HepG2 (cell line): ENCODE data around the gene MPPE1. TPM values are rescaled to one million over a fixed set of nuclear protein-coding genes. Genes with fewer than 3 reads are reported as not detected.

Experiments
- ATF7-NPFF ChIP-seq: sonication (generic); formaldehyde crosslinking; IDR thresholded peaks from 2 replicates; pipeline ENCODE4 v1.8.1; 2023; ENCODE audit warnings: mild to moderate bottlenecking, low read depth, missing genetic modification reagents, moderate library complexity
- CBX5 ChIP-seq: sonication (generic); formaldehyde crosslinking; IDR thresholded peaks from 2 replicates; pipeline ENCODE4 v1.4.0; 2020; ENCODE audit warnings: missing genetic modification reagents, borderline replicate concordance
- CEBPG ChIP-seq: IDR thresholded peaks from 2 replicates; pipeline ENCODE4 v1.6.1; 2016
- CREM ChIP-seq, 2 experiments: sonication (generic) in 1 of 2; formaldehyde crosslinking in 1 of 2; IDR thresholded peaks; 2 replicates each; pipeline versions ENCODE4 v1.4.0 to v1.6.1; 2016 to 2020; ENCODE audit warnings: antibody characterized with exemption in 1 of 2, mild to moderate bottlenecking in 1 of 2, missing genetic modification reagents in 1 of 2
- HDAC2 ChIP-seq: sonication (generic); formaldehyde crosslinking; IDR thresholded peaks from 2 replicates; pipeline ENCODE4 v1.4.0; 2020; ENCODE audit warnings: missing genetic modification reagents
- HES4 ChIP-seq: sonication (generic); formaldehyde crosslinking; IDR thresholded peaks from 2 replicates; pipeline ENCODE4 v1.9.0; 2021; ENCODE audit warnings: mild to moderate bottlenecking, missing genetic modification reagents, borderline replicate concordance
- HOXD1 ChIP-seq: sonication (generic); formaldehyde crosslinking; IDR thresholded peaks from 2 replicates; pipeline ENCODE4 v1.5.0; 2020; ENCODE audit warnings: missing genetic modification reagents
- JUND ChIP-seq: sonication (generic); formaldehyde crosslinking; IDR thresholded peaks from 2 replicates; pipeline ENCODE4 v1.8.0; 2022; ENCODE audit warnings: mild to moderate bottlenecking, missing genetic modification reagents
- MED13 ChIP-seq: sonication (generic); formaldehyde crosslinking; IDR thresholded peaks from 2 replicates; pipeline ENCODE4 v1.5.0; 2020; ENCODE audit warnings: missing genetic modification reagents
- MTF2 ChIP-seq: sonication (generic); formaldehyde crosslinking; IDR thresholded peaks from 2 replicates; pipeline ENCODE4 v1.5.0; 2020; ENCODE audit warnings: missing genetic modification reagents, borderline replicate concordance
- STAG1 ChIP-seq: sonication (generic); formaldehyde crosslinking; IDR thresholded peaks from 2 replicates; pipeline ENCODE4 v1.4.0; 2020; ENCODE audit warnings: missing genetic modification reagents
- TEAD3 ChIP-seq: optimal IDR thresholded peaks from 2 replicates; pipeline ENCODE3; 2016; ENCODE audit warnings: borderline replicate concordance
- THAP11 ChIP-seq: IDR thresholded peaks from 2 replicates; pipeline ENCODE4 v1.6.1; 2016; ENCODE audit warnings: missing biosample characterization, missing genetic modification reagents
- ZBTB7B ChIP-seq: sonication (generic); formaldehyde crosslinking; IDR thresholded peaks from 2 replicates; pipeline ENCODE4 v1.4.0; 2020; ENCODE audit warnings: missing genetic modification reagents
- ZFP90 ChIP-seq: sonication (generic); formaldehyde crosslinking; IDR thresholded peaks from 2 replicates; pipeline ENCODE4 v1.8.0; 2022; ENCODE audit warnings: missing genetic modification reagents, mild to moderate bottlenecking, inconsistent platforms, borderline replicate concordance
- ZNF451 ChIP-seq: sonication (generic); formaldehyde crosslinking; IDR thresholded peaks from 2 replicates; pipeline ENCODE4 v1.5.0; 2020; ENCODE audit warnings: mild to moderate bottlenecking, missing genetic modification reagents
- ZNF468 ChIP-seq: sonication (generic); formaldehyde crosslinking; IDR thresholded peaks from 2 replicates; pipeline ENCODE4 v1.8.0; 2022; ENCODE audit warnings: mild to moderate bottlenecking, moderate library complexity, missing genetic modification reagents
- ZNF496 ChIP-seq: sonication (generic); formaldehyde crosslinking; IDR thresholded peaks from 2 replicates; pipeline ENCODE4 v1.8.1; 2023; ENCODE audit warnings: mild to moderate bottlenecking, moderate library complexity, missing genetic modification reagents; ENCODE audit not compliant: insufficient replicate concordance
- ZNF572 ChIP-seq: sonication (generic); formaldehyde crosslinking; IDR thresholded peaks from 2 replicates; pipeline ENCODE4 v1.5.1; 2020; ENCODE audit warnings: mild to moderate bottlenecking, missing genetic modification reagents
- polyA plus RNA-seq, 8 experiments: library from polyadenylated mRNA; depleted of rRNA in 3 of 8; stranded (reverse) in 7 of 8; unstranded in 1 of 8; fragments of >200 nt; fragmentation: Illumina TruSeq in 4 of 8; extraction: Trizol in 4 of 8; gene quantifications; 2 replicates each; pipeline versions ENCODE4 v1.2.1 to v1.2.3, GENCODE V29; 2011 to 2016; ENCODE audit warnings: low read depth in 4 of 8, missing spikeins in 1 of 8, mixed read lengths in 1 of 8; ENCODE audit not compliant: insufficient read depth in 1 of 8
- total RNA-seq, 5 experiments: library from RNA; depleted of rRNA; stranded (reverse); fragments of >200 nt; fragmentation: Illumina TruSeq; extraction: Trizol; gene quantifications; 2 replicates each; pipeline ENCODE4 v1.2.3, GENCODE V29; 2016; ENCODE audit warnings: low read depth in 1 of 5
- TF ChIP-seq, protein P1 (sequence below): sonication (generic); formaldehyde crosslinking; IDR thresholded peaks from 2 replicates; pipeline ENCODE4 v1.4.0; 2020; ENCODE audit warnings: low read depth, missing genetic modification reagents
- TF ChIP-seq, protein P2 (sequence below): sonication (generic); formaldehyde crosslinking; IDR thresholded peaks from 2 replicates; pipeline ENCODE4 v1.8.1; 2023; ENCODE audit warnings: mild to moderate bottlenecking, missing genetic modification reagents
- TF ChIP-seq, protein P3 (sequence below): sonication (generic); formaldehyde crosslinking; IDR thresholded peaks from 2 replicates; pipeline ENCODE4 v1.5.1; 2020; ENCODE audit warnings: missing genetic modification reagents, mild to moderate bottlenecking, borderline replicate concordance
- TF ChIP-seq, protein P4 (sequence below): sonication (generic); formaldehyde crosslinking; IDR thresholded peaks from 2 replicates; pipeline ENCODE4 v1.4.0; 2020; ENCODE audit warnings: missing genetic modification reagents

MPPE1 gene
- total and polyA plus RNA-seq, 2 of the 13 experiments (the other 11 are each of a cell fraction or from before 2014, with no cell fraction given) = 9.6 to 11.9 TPM

DNA sequence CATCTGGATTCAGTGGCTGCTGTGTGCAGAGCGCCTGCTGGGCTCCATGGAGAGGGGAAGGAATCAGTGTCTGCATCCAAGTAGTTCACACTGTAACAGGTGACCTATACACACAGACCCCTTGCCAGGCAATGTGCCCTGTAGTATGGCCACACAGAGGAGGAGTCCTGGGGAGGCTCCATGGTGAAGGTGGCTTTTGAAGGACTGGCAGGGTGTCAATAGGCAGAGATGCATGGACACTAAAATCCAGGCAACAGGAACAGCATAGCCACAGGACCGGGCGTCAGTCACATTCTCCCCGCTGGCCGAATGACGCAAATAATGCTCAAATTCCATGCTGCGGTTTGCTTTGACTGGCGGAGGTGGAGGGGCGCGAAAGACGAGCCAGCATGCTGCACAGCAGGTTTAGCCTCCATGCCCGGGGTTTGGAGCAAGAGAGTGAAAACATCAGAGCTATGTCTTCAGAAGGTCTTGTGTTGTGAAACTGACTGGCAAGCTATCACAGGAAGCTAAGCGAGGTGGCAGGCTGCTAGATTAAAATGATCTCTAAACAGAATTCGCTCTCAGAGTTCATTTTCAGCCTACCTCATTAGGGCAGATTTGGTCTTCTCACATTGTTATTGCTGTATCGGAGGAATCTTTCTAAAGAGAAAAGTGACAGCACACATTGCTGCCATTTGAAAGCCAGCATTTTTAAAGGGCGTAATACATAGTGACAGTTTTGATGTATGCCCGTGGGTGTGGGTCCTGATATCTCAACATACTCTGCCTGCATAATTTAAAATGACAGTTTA, 58.1 kb downstream of the MPPE1 start (continued):
- TF ChIP-seq, protein P1, sequence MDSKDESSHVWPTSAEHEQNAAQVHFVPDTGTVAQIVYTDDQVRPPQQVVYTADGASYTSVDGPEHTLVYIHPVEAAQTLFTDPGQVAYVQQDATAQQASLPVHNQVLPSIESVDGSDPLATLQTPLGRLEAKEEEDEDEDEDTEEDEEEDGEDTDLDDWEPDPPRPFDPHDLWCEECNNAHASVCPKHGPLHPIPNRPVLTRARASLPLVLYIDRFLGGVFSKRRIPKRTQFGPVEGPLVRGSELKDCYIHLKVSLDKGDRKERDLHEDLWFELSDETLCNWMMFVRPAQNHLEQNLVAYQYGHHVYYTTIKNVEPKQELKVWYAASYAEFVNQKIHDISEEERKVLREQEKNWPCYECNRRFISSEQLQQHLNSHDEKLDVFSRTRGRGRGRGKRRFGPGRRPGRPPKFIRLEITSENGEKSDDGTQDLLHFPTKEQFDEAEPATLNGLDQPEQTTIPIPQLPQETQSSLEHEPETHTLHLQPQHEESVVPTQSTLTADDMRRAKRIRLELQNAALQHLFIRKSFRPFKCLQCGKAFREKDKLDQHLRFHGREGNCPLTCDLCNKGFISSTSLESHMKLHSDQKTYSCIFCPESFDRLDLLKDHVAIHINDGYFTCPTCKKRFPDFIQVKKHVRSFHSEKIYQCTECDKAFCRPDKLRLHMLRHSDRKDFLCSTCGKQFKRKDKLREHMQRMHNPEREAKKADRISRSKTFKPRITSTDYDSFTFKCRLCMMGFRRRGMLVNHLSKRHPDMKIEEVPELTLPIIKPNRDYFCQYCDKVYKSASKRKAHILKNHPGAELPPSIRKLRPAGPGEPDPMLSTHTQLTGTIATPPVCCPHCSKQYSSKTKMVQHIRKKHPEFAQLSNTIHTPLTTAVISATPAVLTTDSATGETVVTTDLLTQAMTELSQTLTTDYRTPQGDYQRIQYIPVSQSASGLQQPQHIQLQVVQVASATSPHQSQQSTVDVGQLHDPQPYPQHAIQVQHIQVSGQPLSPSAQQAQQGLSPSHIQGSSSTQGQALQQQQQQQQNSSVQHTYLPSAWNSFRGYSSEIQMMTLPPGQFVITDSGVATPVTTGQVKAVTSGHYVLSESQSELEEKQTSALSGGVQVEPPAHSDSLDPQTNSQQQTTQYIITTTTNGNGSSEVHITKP (CRISPR knock-in tag) = 0 out of 2 replicates have a peak, but pooled peaks have one; percentile 19
- TF ChIP-seq ZNF572 (CRISPR knock-in tag) (no peak), STAG1 (CRISPR knock-in tag) (no peak), ZFP90 (CRISPR knock-in tag) (no peak), CBX5 (CRISPR knock-in tag) (peak; percentile 74; the same call in 1 of the 2 replicates), ZNF451 (no peak), ZBTB7B (CRISPR knock-in tag) (no peak), CEBPG (CRISPR knock-in tag) (peak; percentile 76), CREM (IDR thresholded peaks at IDR 0.05) (peak; percentile 45; the same call in 1 of the 2 replicates), CREM (CRISPR knock-in tag; IDR thresholded peaks at IDR 0.05) (no peak), JUND (no peak), THAP11 (CRISPR knock-in tag) (peak; percentile 25; the same call in 1 of the 2 replicates), ZNF468 (CRISPR knock-in tag) (no peak), ATF7-NPFF (CRISPR knock-in tag) (peak; percentile 54; the same call in 1 of the 2 replicates), TEAD3 (CRISPR knock-in tag) (peak; percentile 94), MED13 (CRISPR knock-in tag) (no peak), HOXD1 (CRISPR knock-in tag) (no peak), HES4 (CRISPR knock-in tag) (no peak), HDAC2 (CRISPR knock-in tag) (peak; percentile 73; the same call in 1 of the 2 replicates), ZNF496 (CRISPR knock-in tag) (no peak), MTF2 (CRISPR knock-in tag) (no peak)
- TF ChIP-seq, protein P2, sequence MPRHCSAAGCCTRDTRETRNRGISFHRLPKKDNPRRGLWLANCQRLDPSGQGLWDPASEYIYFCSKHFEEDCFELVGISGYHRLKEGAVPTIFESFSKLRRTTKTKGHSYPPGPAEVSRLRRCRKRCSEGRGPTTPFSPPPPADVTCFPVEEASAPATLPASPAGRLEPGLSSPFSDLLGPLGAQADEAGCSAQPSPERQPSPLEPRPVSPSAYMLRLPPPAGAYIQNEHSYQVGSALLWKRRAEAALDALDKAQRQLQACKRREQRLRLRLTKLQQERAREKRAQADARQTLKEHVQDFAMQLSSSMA (CRISPR knock-in tag) = no peak
- TF ChIP-seq, protein P3, sequence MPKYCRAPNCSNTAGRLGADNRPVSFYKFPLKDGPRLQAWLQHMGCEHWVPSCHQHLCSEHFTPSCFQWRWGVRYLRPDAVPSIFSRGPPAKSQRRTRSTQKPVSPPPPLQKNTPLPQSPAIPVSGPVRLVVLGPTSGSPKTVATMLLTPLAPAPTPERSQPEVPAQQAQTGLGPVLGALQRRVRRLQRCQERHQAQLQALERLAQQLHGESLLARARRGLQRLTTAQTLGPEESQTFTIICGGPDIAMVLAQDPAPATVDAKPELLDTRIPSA = no peak
- TF ChIP-seq, protein P4, sequence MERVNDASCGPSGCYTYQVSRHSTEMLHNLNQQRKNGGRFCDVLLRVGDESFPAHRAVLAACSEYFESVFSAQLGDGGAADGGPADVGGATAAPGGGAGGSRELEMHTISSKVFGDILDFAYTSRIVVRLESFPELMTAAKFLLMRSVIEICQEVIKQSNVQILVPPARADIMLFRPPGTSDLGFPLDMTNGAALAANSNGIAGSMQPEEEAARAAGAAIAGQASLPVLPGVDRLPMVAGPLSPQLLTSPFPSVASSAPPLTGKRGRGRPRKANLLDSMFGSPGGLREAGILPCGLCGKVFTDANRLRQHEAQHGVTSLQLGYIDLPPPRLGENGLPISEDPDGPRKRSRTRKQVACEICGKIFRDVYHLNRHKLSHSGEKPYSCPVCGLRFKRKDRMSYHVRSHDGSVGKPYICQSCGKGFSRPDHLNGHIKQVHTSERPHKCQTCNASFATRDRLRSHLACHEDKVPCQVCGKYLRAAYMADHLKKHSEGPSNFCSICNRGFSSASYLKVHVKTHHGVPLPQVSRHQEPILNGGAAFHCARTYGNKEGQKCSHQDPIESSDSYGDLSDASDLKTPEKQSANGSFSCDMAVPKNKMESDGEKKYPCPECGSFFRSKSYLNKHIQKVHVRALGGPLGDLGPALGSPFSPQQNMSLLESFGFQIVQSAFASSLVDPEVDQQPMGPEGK (CRISPR knock-in tag) = peak; percentile 38
